Neural progenitor cell (in vitro differentiated cells): ENCODE data around the gene SAMD8. TPM values are rescaled to one million over a fixed set of nuclear protein-coding genes. Genes with fewer than 3 reads are reported as not detected.

Source experiments
- DNase-seq: peaks from one replicate; pipeline ENCODE4 v3.0.0-alpha.2; 2016; ENCODE audit warnings: low spot score
- H2AFZ ChIP-seq: fragments of 200-600 bp; sonication (generic); replicated peaks from 2 replicates; pipeline ENCODE4 v1.6.1; 2016; ENCODE audit warnings: antibody characterized with exemption
- H3F3A ChIP-seq: fragments of 200-600 bp; sonication (generic); 2 replicates; pipeline ENCODE4 v1.6.1; 2016; ENCODE audit warnings: antibody characterized with exemption, low read depth
- H3K27ac ChIP-seq: fragments of 200-600 bp; sonication (generic); 2 replicates; pipeline ENCODE4 v1.5.1; 2016; ENCODE audit warnings: mild to moderate bottlenecking
- H3K27me3 ChIP-seq: fragments of 200-600 bp; sonication (generic); 2 replicates; pipeline ENCODE4 v1.6.1; 2016; ENCODE audit warnings: mild to moderate bottlenecking, moderate library complexity
- H3K36me3 ChIP-seq: fragments of 200-600 bp; sonication (generic); 2 replicates; pipeline ENCODE4 v1.5.1; 2016
- H3K4me1 ChIP-seq: fragments of 200-600 bp; sonication (generic); 2 replicates; pipeline ENCODE4 v1.6.1; 2016; ENCODE audit warnings: mixed run types
- H3K4me2 ChIP-seq: fragments of 200-600 bp; sonication (generic); 2 replicates; pipeline ENCODE4 v1.6.1; 2016
- H3K4me3 ChIP-seq: fragments of 200-600 bp; sonication (generic); 2 replicates; pipeline ENCODE4 v1.5.1; 2016
- H3K79me2 ChIP-seq: fragments of 200-600 bp; sonication (generic); 2 replicates; pipeline ENCODE4 v1.6.1; 2016; ENCODE audit warnings: low read depth
- H3K9ac ChIP-seq: fragments of 200-600 bp; sonication (generic); 2 replicates; pipeline ENCODE4 v1.6.1; 2016
- H3K9me3 ChIP-seq: fragments of 200-600 bp; sonication (generic); 2 replicates; pipeline ENCODE4 v1.5.1; 2016; ENCODE audit warnings: low read depth
- H4K20me1 ChIP-seq: fragments of 200-600 bp; sonication (generic); 2 replicates; pipeline ENCODE4 v1.6.1; 2016; ENCODE audit warnings: low read depth
- H3K27ac Mint-ChIP-seq: 3 replicates; pipeline ENCODE4 v1.8.0; 2021; ENCODE audit warnings: mixed read lengths
- H3K27me3 Mint-ChIP-seq: 2 replicates; pipeline ENCODE4 v1.8.0; 2022; ENCODE audit warnings: low read depth, mild to moderate bottlenecking, inconsistent platforms, moderate library complexity, mixed read lengths; ENCODE audit not compliant: insufficient read depth
- H3K36me3 Mint-ChIP-seq: 3 replicates; pipeline ENCODE4 v1.8.0; 2021; ENCODE audit warnings: mixed read lengths
- H3K4me1 Mint-ChIP-seq: 3 replicates; pipeline ENCODE4 v1.8.0; 2021; ENCODE audit warnings: mixed read lengths
- H3K4me3 Mint-ChIP-seq: 3 replicates; pipeline ENCODE4 v1.8.0; 2021; ENCODE audit warnings: mild to moderate bottlenecking, moderate library complexity, mixed read lengths
- H3K9me3 Mint-ChIP-seq: 3 replicates; pipeline ENCODE4 v1.8.0; 2020; ENCODE audit warnings: mixed read lengths
- CTCF ChIP-seq: fragments of 200-600 bp; sonication (generic); IDR thresholded peaks from 2 replicates; pipeline ENCODE4 v1.5.1; 2017; ENCODE audit warnings: antibody characterized with exemption, mild to moderate bottlenecking
- EZH2 ChIP-seq: fragments of 200-600 bp; sonication (generic); IDR thresholded peaks from 2 replicates; pipeline ENCODE4 v1.6.1; 2017; ENCODE audit warnings: antibody characterized with exemption, mild to moderate bottlenecking, moderate library complexity
- EZH2phosphoT487 ChIP-seq: fragments of 200-600 bp; sonication (generic); IDR thresholded peaks from 2 replicates; pipeline ENCODE4 v1.6.1; 2017; ENCODE audit warnings: antibody characterized with exemption
- total RNA-seq: library from RNA; depleted of rRNA; stranded (reverse); fragments of >200 nt; gene quantifications from 2 replicates; pipeline ENCODE4 v1.2.3, GENCODE V29; 2015; ENCODE audit warnings: low replicate concordance

SAMD8 gene
- total RNA-seq, 1 donor from 2014 or later, result 39.5 TPM

GRCh38 chr10:75068523-75068922, 42.9 kb upstream of the SAMD8 start:
- H3K9me3 Mint-ChIP-seq, result peaks cover 7% of the 10 kb centered on the region

GRCh38 chr10:75070476-75070875, 41.0 kb upstream of the SAMD8 start:
- no peaks in the 10 kb centered on the region for H3F3A ChIP-seq
- no peak overlapping the region for H3K27ac ChIP-seq
- no peaks in the 10 kb centered on the region for H3K36me3 ChIP-seq
- H3K4me3 Mint-ChIP-seq, result no peak overlapping the region
- H3K27ac Mint-ChIP-seq, result no peak overlapping the region
- no peak overlapping the region for H3K9ac ChIP-seq
- no peak for TF ChIP-seq CTCF
- no peak for TF ChIP-seq EZH2phosphoT487
- no peak for TF ChIP-seq EZH2
- peaks cover 6% of the 10 kb centered on the region for H3K27me3 Mint-ChIP-seq
- no peaks in the 10 kb centered on the region for H3K9me3 ChIP-seq
- no peaks in the 10 kb centered on the region for H3K4me1 ChIP-seq
- H3K4me1 Mint-ChIP-seq, result peaks cover 9% of the 10 kb centered on the region
- H3K4me2 ChIP-seq, result no peak overlapping the region
- H3K79me2 ChIP-seq, result no peaks in the 10 kb centered on the region
- no peak for DNase-seq
- H3K36me3 Mint-ChIP-seq, result no peaks in the 10 kb centered on the region
- no peak overlapping the region for H2AFZ ChIP-seq
- H3K9me3 Mint-ChIP-seq, result peaks cover 7% of the 10 kb centered on the region
- H4K20me1 ChIP-seq, result no peaks in the 10 kb centered on the region
- no peak overlapping the region for H3K4me3 ChIP-seq
- H3K27me3 ChIP-seq, result no peaks in the 10 kb centered on the region

More at GRCh38 chr10:75068523-75068922, 42.9 kb upstream of the SAMD8 start:
- no peak for TF ChIP-seq EZH2phosphoT487
- no peak for TF ChIP-seq EZH2
- no peak for TF ChIP-seq CTCF
- no peaks in the 10 kb centered on the region for H3K9me3 ChIP-seq
- Mint-ChIP-seq H3K27me3 (peaks cover 2% of the 10 kb centered on the region), H3K4me3 (no peak overlapping the region), H3K4me1 (peaks cover 9% of the 10 kb centered on the region), H3K27ac (no peak overlapping the region), H3K36me3 (no peaks in the 10 kb centered on the region)
- no peak overlapping the region for H2AFZ ChIP-seq
- no peaks in the 10 kb centered on the region for H3K27me3 ChIP-seq
- H3K4me3 ChIP-seq, result no peak overlapping the region
- no peak overlapping the region for H3K9ac ChIP-seq
- no peaks in the 10 kb centered on the region for H3F3A ChIP-seq
- H3K79me2 ChIP-seq, result no peaks in the 10 kb centered on the region
- no peaks in the 10 kb centered on the region for H3K36me3 ChIP-seq
- H3K27ac ChIP-seq, result no peak overlapping the region
- no peak for DNase-seq
- no peaks in the 10 kb centered on the region for H4K20me1 ChIP-seq
- H3K4me2 ChIP-seq, result no peak overlapping the region
- no peaks in the 10 kb centered on the region for H3K4me1 ChIP-seq

- Histone ChIP-seq H3K9me3 (no peaks in the 10 kb centered on the region), H3F3A (no peaks in the 10 kb centered on the region), H3K36me3 (no peaks in the 10 kb centered on the region), H2AFZ (no peak overlapping the region), H3K4me2 (no peak overlapping the region), H3K4me3 (no peak overlapping the region), H3K27me3 (no peaks in the 10 kb centered on the region), H3K27ac (no peak overlapping the region), H4K20me1 (no peaks in the 10 kb centered on the region), H3K79me2 (no peaks in the 10 kb centered on the region), H3K4me1 (no peaks in the 10 kb centered on the region), H3K9ac (no peak overlapping the region)
- H3K27me3 Mint-ChIP-seq, result peaks cover 6% of the 10 kb centered on the region
- peaks cover 7% of the 10 kb centered on the region for H3K9me3 Mint-ChIP-seq
- H3K36me3 Mint-ChIP-seq, result no peaks in the 10 kb centered on the region
- no peak overlapping the region for H3K4me3 Mint-ChIP-seq
- peaks cover 9% of the 10 kb centered on the region for H3K4me1 Mint-ChIP-seq
- no peak overlapping the region for H3K27ac Mint-ChIP-seq
- no peak for DNase-seq
- TF ChIP-seq EZH2 (no peak), CTCF (no peak), EZH2phosphoT487 (no peak)
These were observed 40.5 kb upstream of the SAMD8 start for GRCh38 chr10:75070961-75071428.
